Panc1 (cell line): ENCODE data around the gene C1QL1. TPM values are rescaled to one million over a fixed set of nuclear protein-coding genes. Genes with fewer than 3 reads are reported as not detected.

ENCODE experiments used
- ATAC-seq: fragments of 200-7000 bp; cut with Tn5 transposase; 2 replicates; pipeline ENCODE4 v1.9.1; 2020; ENCODE audit warnings: mild to moderate bottlenecking, moderate library complexity
- BruUV-seq: library from RNA; stranded (reverse); fragments of 400-500 nt; replicated peaks from 2 replicates; lab custom pipeline; 2021; lab: Mats Ljungman, UMichigan
- CTCF ChIA-PET: fragments of 300-600 bp; sonication (Branson Sonifier 250); formaldehyde crosslinking; loops from one replicate; lab custom pipeline; 2022; ENCODE audit warnings: antibody characterized with exemption; lab: Charles Lee
- POLR2A ChIA-PET: fragments of 300-600 bp; sonication (Branson Sonifier 250); formaldehyde crosslinking; loops from one replicate; lab custom pipeline; 2022; ENCODE audit warnings: antibody characterized with exemption; lab: Charles Lee
- DNase-seq: peaks from one replicate; pipeline ENCODE4 v3.0.0-alpha.2; 2010; ENCODE audit warnings: low read depth, low spot score
- H3K27ac ChIP-seq: 2 replicates; pipeline ENCODE4 v1.5.1; 2011; ENCODE audit warnings: mild to moderate bottlenecking, low read length, inconsistent platforms
- H3K27me3 ChIP-seq: fragments of 200-500 bp; sonication (Bioruptor generic); 2 replicates; pipeline ENCODE4 v1.6.0; 2014; ENCODE audit warnings: low read length, inconsistent platforms; ENCODE audit not compliant: control insufficient read depth, insufficient read depth
- H3K36me3 ChIP-seq: fragments of 200-500 bp; sonication (Bioruptor generic); 2 replicates; pipeline ENCODE4 v1.5.1; 2014; ENCODE audit warnings: inconsistent platforms, mild to moderate bottlenecking, low read length, moderate library complexity; ENCODE audit not compliant: control insufficient read depth, insufficient read depth
- H3K4me1 ChIP-seq: 2 replicates; pipeline ENCODE4 v1.5.1; 2011; ENCODE audit warnings: inconsistent platforms, mild to moderate bottlenecking, low read length, moderate library complexity; ENCODE audit not compliant: control insufficient read depth, insufficient read depth
- H3K4me3 ChIP-seq, 2 experiments: 2 replicates each; pipeline ENCODE4 v1.5.1; 2011 to 2012; ENCODE audit warnings: low read depth in 2 of 2, low read length in 2 of 2, mild to moderate bottlenecking in 2 of 2, inconsistent platforms in 1 of 2, moderate library complexity in 1 of 2
- H3K9me3 ChIP-seq: fragments of 200-500 bp; sonication (Bioruptor generic); 2 replicates; pipeline ENCODE4 v1.5.1; 2014; ENCODE audit warnings: low read depth, mild to moderate bottlenecking, inconsistent platforms, low read length, moderate library complexity; ENCODE audit not compliant: control insufficient read depth, insufficient read depth
- POLR2AphosphoS5 ChIP-seq: IDR thresholded peaks from 2 replicates; pipeline ENCODE4 v1.6.1; 2012; ENCODE audit warnings: mild to moderate bottlenecking, low read depth, low read length, moderate library complexity
- SIN3A ChIP-seq: IDR thresholded peaks from 2 replicates; pipeline ENCODE4 v1.6.1; 2012; ENCODE audit warnings: low read depth, mild to moderate bottlenecking, low read length, moderate library complexity, borderline replicate concordance; ENCODE audit not compliant: insufficient read depth
- TCF7L2 ChIP-seq: IDR thresholded peaks from 2 replicates; pipeline ENCODE4 v1.6.1; 2011; ENCODE audit warnings: mild to moderate bottlenecking, low read depth, low read length, inconsistent platforms
- in situ Hi-C: cut with HindIII; loops from 2 replicates; pipeline ENCODE4 v1.10.0; 2016; ENCODE audit warnings: low sequenced_read_pairs, low pct_unique_long_range_greater_than_20kb
- intact Hi-C: fragments of 100-400 bp; cut with micrococcal nuclease; formaldehyde crosslinking; loops from one replicate; pipeline ENCODE4 v1.10.0; 2022; ENCODE audit not compliant: unreplicated experiment
- total RNA-seq: library from RNA; stranded (reverse); gene quantifications from one replicate; pipeline ENCODE4 v1.2.1, GENCODE V29; 2021; ENCODE audit not compliant: unreplicated experiment
- TF ChIP-seq, protein P1 (sequence below): fragments of 450-650 bp; IDR thresholded peaks from 2 replicates; pipeline ENCODE4 v1.5.1; 2017; ENCODE audit warnings: mild to moderate bottlenecking
- TF ChIP-seq, protein P2 (sequence below), 2 experiments: IDR thresholded peaks; 2 replicates each; pipeline ENCODE4 v1.6.1; 2011 to 2012; ENCODE audit warnings: low read depth in 2 of 2, control low read depth in 1 of 2, low read length in 1 of 2, mild to moderate bottlenecking in 1 of 2, moderate library complexity in 1 of 2; ENCODE audit not compliant: insufficient read depth in 1 of 2

Gene C1QL1
- total RNA-seq, 1 experiment from 2014 or later = 9.5 TPM

DNA sequence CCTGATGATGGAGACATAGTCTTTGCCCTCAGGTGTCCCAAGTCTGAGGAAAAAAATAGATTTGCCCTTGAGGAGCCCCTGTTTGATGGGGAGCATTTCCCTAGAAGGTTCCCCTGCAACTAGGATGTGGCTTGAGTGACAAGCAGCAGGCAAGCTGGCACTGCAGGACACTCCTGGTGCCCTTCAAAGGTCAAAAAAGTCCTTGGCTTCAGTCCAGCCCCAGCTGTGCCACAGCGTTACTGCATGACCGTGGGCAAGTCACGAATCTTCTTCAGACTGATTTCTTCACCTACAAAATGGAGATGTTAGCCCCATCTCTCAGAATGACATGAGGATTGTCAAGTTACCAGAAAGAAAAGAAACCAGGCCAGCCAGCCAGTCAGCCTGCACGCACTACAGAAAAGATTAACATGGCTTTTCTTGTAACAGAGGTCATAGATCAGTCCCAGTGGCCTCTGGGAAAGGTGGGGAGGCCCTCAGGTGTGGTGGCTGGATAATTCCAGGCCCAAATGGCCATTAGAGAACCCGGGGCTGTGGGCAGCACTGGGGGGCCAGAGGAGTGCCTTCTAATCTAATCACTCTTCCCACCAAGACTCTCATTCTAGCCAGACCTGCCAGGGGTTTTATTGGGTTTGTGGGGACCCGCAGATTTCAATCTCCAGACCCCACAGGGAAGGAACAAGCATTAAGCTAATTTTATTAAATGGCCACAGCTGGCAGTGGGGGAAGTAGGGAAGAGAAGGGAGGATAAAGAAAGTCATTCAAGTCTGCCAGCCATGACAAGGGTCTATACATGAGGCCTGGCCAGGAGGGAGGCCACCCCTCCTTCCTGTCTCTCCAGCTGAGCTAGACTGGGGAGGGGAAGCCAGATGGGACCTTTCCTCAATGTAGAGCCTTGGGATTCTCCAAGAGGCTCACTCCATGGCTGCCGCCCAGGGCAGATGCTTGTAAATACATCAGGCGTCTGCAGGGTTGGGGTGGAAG lies 10.8 kb downstream of the C1QL1 start:
- H3K27ac ChIP-seq = no peak overlapping the region
- H3K4me3 ChIP-seq = no peak overlapping the region
- no peaks in the 10 kb centered on the region for H3K4me1 ChIP-seq
- ATAC-seq (no peak), DNase-seq (no peak)
- TF ChIP-seq SIN3A (no peak), POLR2AphosphoS5 (no peak), TCF7L2 (no peak)
- no peaks in the 10 kb centered on the region for H3K36me3 ChIP-seq
- H3K27me3 ChIP-seq = no peaks in the 10 kb centered on the region
- in situ Hi-C loops (no loop called here), intact Hi-C loops (no loop called here)
- POLR2A ChIA-PET = no interaction called here
- no peaks in the 10 kb centered on the region for H3K9me3 ChIP-seq
- CTCF ChIA-PET = no interaction called here
- BruUV-seq = no TSS peak

GRCh38 chr17:44955674-44956425 lies 12.3 kb downstream of the C1QL1 start:
- no peak for DNase-seq
- H3K9me3 ChIP-seq = no peaks in the 10 kb centered on the region
- H3K27me3 ChIP-seq = no peaks in the 10 kb centered on the region
- H3K27ac ChIP-seq = no peak overlapping the region
- no TSS peak for BruUV-seq
- no peaks in the 10 kb centered on the region for H3K36me3 ChIP-seq
- TF ChIP-seq POLR2AphosphoS5 = no peak
- TF ChIP-seq, protein P1, sequence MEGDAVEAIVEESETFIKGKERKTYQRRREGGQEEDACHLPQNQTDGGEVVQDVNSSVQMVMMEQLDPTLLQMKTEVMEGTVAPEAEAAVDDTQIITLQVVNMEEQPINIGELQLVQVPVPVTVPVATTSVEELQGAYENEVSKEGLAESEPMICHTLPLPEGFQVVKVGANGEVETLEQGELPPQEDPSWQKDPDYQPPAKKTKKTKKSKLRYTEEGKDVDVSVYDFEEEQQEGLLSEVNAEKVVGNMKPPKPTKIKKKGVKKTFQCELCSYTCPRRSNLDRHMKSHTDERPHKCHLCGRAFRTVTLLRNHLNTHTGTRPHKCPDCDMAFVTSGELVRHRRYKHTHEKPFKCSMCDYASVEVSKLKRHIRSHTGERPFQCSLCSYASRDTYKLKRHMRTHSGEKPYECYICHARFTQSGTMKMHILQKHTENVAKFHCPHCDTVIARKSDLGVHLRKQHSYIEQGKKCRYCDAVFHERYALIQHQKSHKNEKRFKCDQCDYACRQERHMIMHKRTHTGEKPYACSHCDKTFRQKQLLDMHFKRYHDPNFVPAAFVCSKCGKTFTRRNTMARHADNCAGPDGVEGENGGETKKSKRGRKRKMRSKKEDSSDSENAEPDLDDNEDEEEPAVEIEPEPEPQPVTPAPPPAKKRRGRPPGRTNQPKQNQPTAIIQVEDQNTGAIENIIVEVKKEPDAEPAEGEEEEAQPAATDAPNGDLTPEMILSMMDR = no peak
- no peak for TF ChIP-seq SIN3A
- TF ChIP-seq, protein P2, sequence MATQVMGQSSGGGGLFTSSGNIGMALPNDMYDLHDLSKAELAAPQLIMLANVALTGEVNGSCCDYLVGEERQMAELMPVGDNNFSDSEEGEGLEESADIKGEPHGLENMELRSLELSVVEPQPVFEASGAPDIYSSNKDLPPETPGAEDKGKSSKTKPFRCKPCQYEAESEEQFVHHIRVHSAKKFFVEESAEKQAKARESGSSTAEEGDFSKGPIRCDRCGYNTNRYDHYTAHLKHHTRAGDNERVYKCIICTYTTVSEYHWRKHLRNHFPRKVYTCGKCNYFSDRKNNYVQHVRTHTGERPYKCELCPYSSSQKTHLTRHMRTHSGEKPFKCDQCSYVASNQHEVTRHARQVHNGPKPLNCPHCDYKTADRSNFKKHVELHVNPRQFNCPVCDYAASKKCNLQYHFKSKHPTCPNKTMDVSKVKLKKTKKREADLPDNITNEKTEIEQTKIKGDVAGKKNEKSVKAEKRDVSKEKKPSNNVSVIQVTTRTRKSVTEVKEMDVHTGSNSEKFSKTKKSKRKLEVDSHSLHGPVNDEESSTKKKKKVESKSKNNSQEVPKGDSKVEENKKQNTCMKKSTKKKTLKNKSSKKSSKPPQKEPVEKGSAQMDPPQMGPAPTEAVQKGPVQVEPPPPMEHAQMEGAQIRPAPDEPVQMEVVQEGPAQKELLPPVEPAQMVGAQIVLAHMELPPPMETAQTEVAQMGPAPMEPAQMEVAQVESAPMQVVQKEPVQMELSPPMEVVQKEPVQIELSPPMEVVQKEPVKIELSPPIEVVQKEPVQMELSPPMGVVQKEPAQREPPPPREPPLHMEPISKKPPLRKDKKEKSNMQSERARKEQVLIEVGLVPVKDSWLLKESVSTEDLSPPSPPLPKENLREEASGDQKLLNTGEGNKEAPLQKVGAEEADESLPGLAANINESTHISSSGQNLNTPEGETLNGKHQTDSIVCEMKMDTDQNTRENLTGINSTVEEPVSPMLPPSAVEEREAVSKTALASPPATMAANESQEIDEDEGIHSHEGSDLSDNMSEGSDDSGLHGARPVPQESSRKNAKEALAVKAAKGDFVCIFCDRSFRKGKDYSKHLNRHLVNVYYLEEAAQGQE (IDR thresholded peaks at IDR 0.05; ENCODE audit: insufficient read depth in 1 of 2, low read depth in 2 of 2, low read length in 1 of 2) = no peak
- no peak for TF ChIP-seq TCF7L2
- CTCF ChIA-PET = interaction anchor here (0.7 kb wide), 1 partner anchor 35 kb away, joined by 8 read pairs; no protein-coding TSS in a partner anchor
- no peak overlapping the region for H3K4me3 ChIP-seq
- in situ Hi-C loops = no loop called here
- H3K4me1 ChIP-seq = no peaks in the 10 kb centered on the region
- no peak for ATAC-seq
- intact Hi-C loops = no loop called here
- POLR2A ChIA-PET = interaction anchor here (0.6 kb wide), 1 partner anchor 10 kb away, joined by 3 read pairs; no protein-coding TSS in a partner anchor
